Tibial nerve (tissue), 4 donors: ENCODE data around the gene ZCRB1. TPM values are rescaled to one million over a fixed set of nuclear protein-coding genes. Genes with fewer than 3 reads are reported as not detected.
"Not testable (repeated sequence)": the region's sequence is repeated elsewhere in the genome, so short reads cannot be mapped to it uniquely, and the experiment has no call there.

Experiments
- DNase-seq, 2 donors: peaks; one replicate each; pipeline ENCODE4 v3.0.0-alpha.2; 2019; ENCODE audit warnings: low spot score in 2 of 2
- H3K27ac ChIP-seq, 4 donors: fragments of 200-600 bp; sonication (generic) in 3 of 4; one replicate each; pipeline ENCODE4 v1.5.1; 2017 to 2019; ENCODE audit warnings: mild to moderate bottlenecking in 1 of 4
- H3K27me3 ChIP-seq, 2 donors: fragments of 200-600 bp; sonication (generic) in 1 of 2; one replicate each; pipeline versions ENCODE4 v1.5.1 to v1.6.0; 2017 to 2019
- H3K36me3 ChIP-seq, 3 donors: fragments of 200-600 bp; sonication (generic); one replicate each; pipeline ENCODE4 v1.5.1; 2018 to 2019
- H3K4me1 ChIP-seq, 4 donors: fragments of 200-600 bp; sonication (generic) in 3 of 4; one replicate each; pipeline ENCODE4 v1.5.1; 2017 to 2019
- H3K4me3 ChIP-seq, 4 donors: fragments of 200-600 bp; sonication (generic) in 3 of 4; one replicate each; pipeline ENCODE4 v1.5.1; 2017 to 2019; ENCODE audit warnings: mild to moderate bottlenecking in 1 of 4, moderate library complexity in 1 of 4
- H3K9me3 ChIP-seq, 4 donors: fragments of 200-600 bp; sonication (generic) in 3 of 4; one replicate each; pipeline ENCODE4 v1.5.1; 2017 to 2019
- EP300 ChIP-seq, 2 donors: sonication (generic); formaldehyde crosslinking; IDR thresholded peaks; one replicate each; pipeline ENCODE4 v1.6.1; 2017; ENCODE audit warnings: antibody characterized with exemption in 2 of 2, mild to moderate bottlenecking in 1 of 2
- POLR2A ChIP-seq, 2 donors: fragments of 450-650 bp; IDR thresholded peaks; one replicate each; pipeline ENCODE4 v1.6.1; 2017; ENCODE audit warnings: antibody characterized with exemption in 2 of 2, mild to moderate bottlenecking in 2 of 2, moderate library complexity in 2 of 2
- WGBS, 2 donors: methylation state at CpG; one replicate each; pipeline ENCODE4 v1.1.5; 2018; 5-methylcytosine and 5-hydroxymethylcytosine counted together
- total RNA-seq, 4 donors: library from RNA; depleted of rRNA; stranded (reverse); fragments of >200 nt; gene quantifications; one replicate each; pipeline ENCODE4 v1.1.0, GENCODE V29; 2016
- TF ChIP-seq, protein P1 (sequence below), 5 experiments: fragments of 200-600 bp in 3 of 5; fragments of 450-650 bp in 2 of 5; sonication (generic) in 3 of 5; IDR thresholded peaks; one replicate each; pipeline ENCODE4 v1.5.1; 2016 to 2019; ENCODE audit warnings: antibody characterized with exemption in 5 of 5, mild to moderate bottlenecking in 3 of 5, moderate library complexity in 2 of 5

ZCRB1 gene
- total RNA-seq, 4 donors from 2014 or later = 19.8 to 44.8 (median 32.3) TPM

- peaks cover 0 to 8% (median 0%) of the 10 kb centered on the region in 4 donors for H3K4me1 ChIP-seq
- no peaks in the 10 kb centered on the region for H3K9me3 ChIP-seq
- H3K36me3 ChIP-seq = peaks cover 0 to 39% (median 0%) of the 10 kb centered on the region in 3 donors
- no peaks in the 10 kb centered on the region for H3K27me3 ChIP-seq
- TF ChIP-seq, protein P1, sequence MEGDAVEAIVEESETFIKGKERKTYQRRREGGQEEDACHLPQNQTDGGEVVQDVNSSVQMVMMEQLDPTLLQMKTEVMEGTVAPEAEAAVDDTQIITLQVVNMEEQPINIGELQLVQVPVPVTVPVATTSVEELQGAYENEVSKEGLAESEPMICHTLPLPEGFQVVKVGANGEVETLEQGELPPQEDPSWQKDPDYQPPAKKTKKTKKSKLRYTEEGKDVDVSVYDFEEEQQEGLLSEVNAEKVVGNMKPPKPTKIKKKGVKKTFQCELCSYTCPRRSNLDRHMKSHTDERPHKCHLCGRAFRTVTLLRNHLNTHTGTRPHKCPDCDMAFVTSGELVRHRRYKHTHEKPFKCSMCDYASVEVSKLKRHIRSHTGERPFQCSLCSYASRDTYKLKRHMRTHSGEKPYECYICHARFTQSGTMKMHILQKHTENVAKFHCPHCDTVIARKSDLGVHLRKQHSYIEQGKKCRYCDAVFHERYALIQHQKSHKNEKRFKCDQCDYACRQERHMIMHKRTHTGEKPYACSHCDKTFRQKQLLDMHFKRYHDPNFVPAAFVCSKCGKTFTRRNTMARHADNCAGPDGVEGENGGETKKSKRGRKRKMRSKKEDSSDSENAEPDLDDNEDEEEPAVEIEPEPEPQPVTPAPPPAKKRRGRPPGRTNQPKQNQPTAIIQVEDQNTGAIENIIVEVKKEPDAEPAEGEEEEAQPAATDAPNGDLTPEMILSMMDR (IDR thresholded peaks at IDR 0.05) = no peak
- TF ChIP-seq EP300 (IDR thresholded peaks at IDR 0.05) = no peak
- no peak for TF ChIP-seq POLR2A (IDR thresholded peaks at IDR 0.05)
- no peak for DNase-seq
- H3K4me3 ChIP-seq = no peak overlapping the region
- 88 to 94% methylated on average over 2 of the region's 2 CpGs for WGBS, 2 donors
- no peak overlapping the region for H3K27ac ChIP-seq
Observed at GRCh38 chr12:42338280-42338679, 12.4 kb upstream of the ZCRB1 start.

- 64 to 69% methylated on average over 1 of the region's 1 CpG for WGBS, 2 donors
- Histone ChIP-seq H3K27me3 (no peaks in the 10 kb centered on the region), H3K36me3 (peaks cover 0 to 30% (median 0%) of the 10 kb centered on the region in 3 donors), H3K4me3 (no peak overlapping the region), H3K4me1 (peaks cover 0 to 15% (median 0%) of the 10 kb centered on the region in 4 donors), H3K9me3 (no peaks in the 10 kb centered on the region), H3K27ac (no peak overlapping the region)
- no peak for TF ChIP-seq EP300 (IDR thresholded peaks at IDR 0.05)
- TF ChIP-seq POLR2A (IDR thresholded peaks at IDR 0.05) = no peak
- TF ChIP-seq, protein P1 (IDR thresholded peaks at IDR 0.05) = no peak
- DNase-seq = no peak
Observed at GRCh38 chr12:42336286-42336685, 10.4 kb upstream of the ZCRB1 start.

DNA sequence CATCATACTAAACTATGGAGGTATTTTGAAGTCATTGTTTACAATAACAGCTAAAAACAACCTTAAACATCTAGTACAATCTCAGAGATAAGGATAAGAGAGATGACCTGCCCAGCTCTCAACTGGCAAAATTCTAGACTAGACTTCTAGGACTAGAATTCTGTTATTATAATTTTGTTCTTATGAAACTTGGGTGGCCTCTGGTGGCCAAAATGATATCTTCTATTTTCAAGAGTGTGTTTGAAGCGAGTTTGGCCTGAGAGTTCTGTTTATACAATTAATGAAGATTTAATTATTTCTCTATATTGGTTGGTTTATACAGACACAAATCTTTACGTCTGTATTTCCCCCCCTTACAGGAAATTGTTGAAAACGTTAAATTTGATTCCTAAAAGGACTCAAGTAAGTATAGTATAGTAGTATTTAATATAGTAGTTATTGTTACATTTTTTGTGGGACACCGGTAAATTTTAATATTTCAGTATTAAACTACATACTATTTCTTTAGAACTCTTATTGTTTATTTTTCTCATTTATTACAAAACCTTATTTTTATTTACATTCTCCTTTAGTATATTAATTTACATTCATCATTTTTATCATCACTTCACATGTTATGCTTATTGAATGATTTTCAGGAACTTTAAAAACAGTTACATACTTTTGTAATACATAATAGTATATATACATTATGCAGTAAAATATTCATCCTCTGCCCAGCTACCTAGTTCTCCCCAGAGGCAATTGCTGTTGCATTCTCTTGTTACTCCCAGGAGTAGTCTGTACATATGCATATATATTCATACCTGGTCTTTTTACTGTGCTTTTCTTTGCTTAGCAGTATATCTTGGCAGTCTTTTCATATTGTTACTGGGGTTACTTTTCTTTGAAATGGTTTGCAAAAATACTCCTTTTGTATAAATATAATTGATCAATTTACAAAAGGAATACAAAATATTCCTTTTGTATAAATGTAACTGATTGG, 6.7 kb upstream of the ZCRB1 start:
- no peaks in the 10 kb centered on the region for H3K27me3 ChIP-seq
- H3K9me3 ChIP-seq = no peaks in the 10 kb centered on the region
- peaks cover 0 to 36% (median 3%) of the 10 kb centered on the region in 4 donors for H3K4me1 ChIP-seq
- peak in 1 of 2 donors; percentile 75 for DNase-seq
- no peak for TF ChIP-seq EP300 (IDR thresholded peaks at IDR 0.05)
- TF ChIP-seq, protein P1 (IDR thresholded peaks at IDR 0.05) = peak; percentile 41 to 73 (median 61)
- no peak overlapping the region for H3K27ac ChIP-seq
- 36 to 39% methylated on average over 4 of the region's 4 CpGs for WGBS, 2 donors
- H3K36me3 ChIP-seq = peaks cover 0 to 16% (median 0%) of the 10 kb centered on the region in 3 donors
- H3K4me3 ChIP-seq = no peak overlapping the region

DNA sequence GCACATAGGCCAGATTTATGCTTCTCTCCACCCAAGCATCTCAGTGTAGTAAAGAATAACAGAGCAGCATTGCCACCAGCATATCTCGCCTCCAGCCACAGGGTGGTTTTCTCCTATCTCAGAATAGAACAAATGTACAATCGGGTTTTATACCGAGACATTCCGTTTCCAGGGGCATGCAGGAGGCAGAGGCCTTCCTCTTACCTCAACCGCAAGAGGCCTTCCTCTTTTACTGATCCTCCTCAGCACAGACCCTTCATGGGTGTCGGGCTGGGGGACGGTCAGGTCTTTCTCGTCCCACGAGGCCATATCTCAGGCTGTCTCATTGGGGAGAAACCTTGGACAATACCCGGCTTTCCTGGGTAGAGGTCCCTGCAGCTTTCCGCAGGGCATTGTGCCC, 4.2 kb upstream of the ZCRB1 start:
- H3K36me3 ChIP-seq, DNase-seq: not testable (repeated sequence)
- 83 to 93% methylated on average over 11 of the region's 11 CpGs for WGBS, 2 donors

GRCh38 chr12:42327227-42327590, 1.3 kb upstream of the ZCRB1 start:
- 32 to 43% methylated on average over 2 of the region's 2 CpGs for WGBS, 2 donors
- Histone ChIP-seq H3K36me3 (peaks cover 0 to 12% (median 0%) of the 10 kb centered on the region in 3 donors), H3K27me3 (no peaks in the 10 kb centered on the region), H3K27ac (peak overlapping the region in 1 of 4 donors; percentile 92), H3K4me1 (peaks cover 3 to 50% (median 11%) of the 10 kb centered on the region in 4 donors), H3K9me3 (no peaks in the 10 kb centered on the region), H3K4me3 (peak overlapping the region; percentile 59 to 76 (median 70))
- no peak for TF ChIP-seq EP300 (IDR thresholded peaks at IDR 0.05)
- TF ChIP-seq, protein P1 (IDR thresholded peaks at IDR 0.05) = no peak
- TF ChIP-seq POLR2A (IDR thresholded peaks at IDR 0.05) = no peak
- no peak for DNase-seq

More for the DNA sequence above, 4.2 kb upstream of the ZCRB1 start:
- not testable (repeated sequence) for H3K4me3 ChIP-seq, H3K9me3 ChIP-seq, H3K27me3 ChIP-seq, H3K27ac ChIP-seq
- peaks cover 3 to 50% (median 11%) of the 10 kb centered on the region in 4 donors for H3K4me1 ChIP-seq
